Stimulated activated naive CD8-positive, alpha-beta T cell treated with anti-CD3 and anti-CD28 coated beads, Interleukin-15, Interleukin-2, amounts not matched to agents 100 U/mL and 50 U/mL, for 24 hours (primary cell): ENCODE measurements around the gene CCDC191.

Experiments used
- ATAC-seq: fragments of 150-1000 bp; cut with Tn5 transposase; one replicate; pipeline ENCODE4 v1.10.0; 2021
- DNase-seq: peaks from one replicate; pipeline ENCODE4 v3.0.0; 2021

Gene CCDC191, protein sequence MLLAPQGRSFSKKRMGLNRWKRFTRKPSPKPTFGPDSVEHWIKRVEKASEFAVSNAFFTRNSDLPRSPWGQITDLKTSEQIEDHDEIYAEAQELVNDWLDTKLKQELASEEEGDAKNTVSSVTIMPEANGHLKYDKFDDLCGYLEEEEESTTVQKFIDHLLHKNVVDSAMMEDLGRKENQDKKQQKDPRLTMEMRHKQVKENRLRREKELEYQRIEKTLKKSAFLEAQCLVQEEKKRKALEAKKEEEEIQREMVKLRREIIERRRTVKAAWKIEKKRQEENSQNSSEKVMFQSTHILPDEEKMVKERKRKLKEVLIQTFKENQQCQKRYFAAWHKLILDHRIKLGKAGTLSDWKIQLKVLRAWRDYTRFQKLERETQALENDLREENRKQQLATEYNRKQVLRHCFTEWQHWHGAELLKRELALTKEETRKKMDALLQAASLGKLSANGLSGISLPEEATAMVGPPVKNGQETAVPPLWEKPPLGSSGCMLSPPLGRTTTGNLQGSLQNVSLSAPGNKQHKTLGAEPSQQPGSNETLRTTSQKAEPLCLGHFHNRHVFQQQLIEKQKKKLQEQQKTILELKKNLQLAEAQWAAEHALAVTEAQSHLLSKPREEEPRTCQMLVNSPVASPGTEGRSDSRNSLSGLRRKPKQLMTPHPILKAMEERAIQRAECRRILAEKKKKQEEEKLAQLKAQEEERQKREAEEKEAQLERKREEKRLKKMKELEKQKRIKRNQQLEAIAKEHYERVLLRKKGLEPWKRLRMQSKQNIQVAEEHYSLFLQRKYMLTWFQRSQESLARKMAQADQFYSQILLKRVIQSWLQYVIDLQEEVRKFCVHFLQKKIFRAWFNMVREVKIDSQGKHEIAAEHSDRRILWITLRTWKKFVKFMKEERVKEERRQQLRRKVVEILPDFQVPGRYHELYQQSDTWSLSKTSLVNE

GRCh38 chr3:114056130-114057010 is at the start of gene CCDC191, which contains the start of gene QTRT2:
Gene CCDC191, minus strand, starts transcription at chr3:114056526. Its CDS starts 60 bp downstream, at chr3:114056466.
Gene QTRT2, plus strand, starts transcription at chr3:114056737. Its CDS starts 8,521 bp downstream, at chr3:114065258.
- ATAC-seq (peak; percentile 97), DNase-seq (peak; percentile 97)

GRCh38 chr3:114104414-114104813 is 48.1 kb upstream of the CCDC191 start:
- DNase-seq (no peak), ATAC-seq (no peak)

DNA sequence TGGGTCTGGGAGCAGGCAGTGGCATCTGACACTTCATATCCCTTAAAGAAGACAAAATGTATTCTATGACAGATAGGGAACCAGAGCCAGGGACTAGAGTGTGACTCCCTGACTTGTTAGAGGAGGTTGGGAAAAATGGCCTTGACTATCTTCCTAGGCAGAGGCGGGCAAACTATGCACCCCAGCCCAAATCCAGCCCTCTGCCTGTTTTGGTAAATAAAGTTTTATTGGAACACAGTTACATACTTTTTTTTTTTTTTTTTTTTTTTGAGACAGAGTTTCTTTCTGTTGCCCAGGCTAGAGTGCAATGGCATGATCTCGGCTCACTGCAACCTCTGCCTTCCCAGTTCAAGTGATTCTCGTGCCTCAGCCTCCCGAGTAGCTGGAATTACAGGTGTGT is 47.5 kb upstream of the CCDC191 start:
- ATAC-seq (no peak), DNase-seq (no peak)

- DNase-seq (no peak), ATAC-seq (no peak)
These were observed 46.9 kb upstream of the CCDC191 start for GRCh38 chr3:114103181-114103580.

DNA sequence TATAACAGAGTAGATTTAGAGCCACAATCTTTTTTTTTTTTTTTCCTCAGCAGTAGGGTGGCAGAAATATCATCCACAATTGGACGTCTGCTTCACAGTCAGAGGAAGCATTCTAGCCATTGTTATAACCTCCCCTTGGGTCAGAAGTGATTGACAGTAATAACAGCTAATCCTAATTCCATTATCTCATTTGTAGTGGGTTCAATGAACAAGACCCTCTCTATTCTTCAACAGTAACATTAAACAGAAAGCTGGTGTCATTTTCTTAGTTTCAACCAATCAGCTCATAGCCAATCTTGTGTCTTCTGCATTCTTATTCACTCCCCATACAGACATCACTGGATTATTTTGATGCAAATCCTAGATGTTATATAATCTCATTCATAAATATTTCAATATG is 44.8 kb upstream of the CCDC191 start:
- DNase-seq (no peak), ATAC-seq (no peak)

DNA sequence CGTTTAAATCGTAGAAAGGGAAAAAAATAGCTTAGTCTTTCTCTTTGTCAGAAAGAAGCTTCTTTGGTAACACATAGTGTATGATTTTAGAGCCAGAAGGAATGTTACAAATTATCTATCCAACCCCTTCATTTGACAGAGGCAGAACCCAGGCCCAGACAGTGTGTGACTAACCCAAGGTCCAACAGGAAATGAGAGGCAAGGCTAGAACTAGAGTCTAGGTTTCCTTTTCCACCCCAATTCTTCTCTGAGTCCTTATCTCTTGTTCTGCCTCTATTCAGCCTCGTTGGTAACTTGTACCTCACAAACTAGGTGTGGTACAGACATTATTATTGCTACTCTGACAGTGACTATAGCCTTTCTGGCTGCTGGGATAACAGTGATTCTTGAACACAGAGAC is 39.5 kb upstream of the CCDC191 start:
- no peak for ATAC-seq
- no peak for DNase-seq

DNA sequence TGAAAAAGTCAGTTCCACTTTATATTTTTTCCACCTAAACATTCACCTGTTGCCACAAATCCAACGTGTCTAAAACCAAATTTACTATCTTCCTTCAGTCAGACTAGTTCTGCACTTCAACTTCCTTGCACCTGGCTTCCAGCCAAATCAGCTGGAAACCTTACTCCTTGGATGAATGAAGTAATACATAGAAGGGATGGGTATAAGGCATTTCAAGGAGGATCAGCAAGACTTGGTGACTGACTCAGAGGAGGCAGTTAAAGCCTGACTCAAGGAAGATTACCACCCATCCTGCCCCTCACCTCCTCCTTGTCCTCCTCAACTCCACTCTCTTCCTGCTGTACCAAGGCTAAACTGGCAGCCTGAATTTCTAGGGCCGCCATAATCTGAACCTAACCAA is 37.3 kb upstream of the CCDC191 start:
- no peak for DNase-seq
- ATAC-seq = no peak

- DNase-seq (no peak), ATAC-seq (no peak)
These were observed 36.7 kb upstream of the CCDC191 start for GRCh38 chr3:114093016-114093380.

DNA sequence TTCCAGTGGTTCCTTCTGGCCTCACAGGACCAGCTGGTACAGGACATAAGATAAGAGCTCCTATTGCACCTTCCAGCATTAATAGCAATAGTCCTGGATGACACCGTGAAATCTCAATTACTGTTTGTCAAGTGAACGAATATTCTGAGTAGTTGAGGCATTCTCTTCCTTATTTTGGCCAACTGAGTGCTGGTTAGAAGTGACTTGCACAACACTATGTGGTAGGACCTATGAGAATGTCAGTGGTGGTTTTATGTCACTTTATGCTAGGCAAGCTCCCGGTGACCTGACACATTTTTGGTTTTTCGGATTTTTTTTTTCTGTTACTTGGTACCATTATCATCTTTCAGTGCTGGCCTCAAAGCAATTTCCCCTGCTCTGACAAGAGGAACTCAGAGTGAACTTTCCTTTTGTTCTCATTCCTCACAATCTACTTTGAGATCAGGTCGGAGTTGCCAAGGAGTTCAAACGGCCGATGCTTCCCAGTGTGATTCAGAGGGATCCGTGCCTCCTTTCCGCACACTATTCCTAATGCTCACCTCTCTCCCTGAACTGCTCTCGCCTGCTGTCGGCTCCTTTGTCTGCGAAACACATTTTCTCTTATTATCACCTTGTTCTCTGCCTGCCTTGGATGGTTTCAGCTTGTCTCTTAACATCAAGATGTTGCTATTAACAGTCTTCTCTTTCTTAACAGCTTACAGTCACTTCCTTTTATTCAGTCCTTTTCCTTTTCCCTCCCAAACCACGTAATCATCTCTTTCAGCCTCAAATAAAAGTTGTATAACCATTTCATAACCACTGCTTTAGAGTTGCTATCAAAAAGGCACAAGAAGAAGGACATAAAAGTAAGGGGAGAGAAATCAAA is 36.1 kb upstream of the CCDC191 start:
- no peak for ATAC-seq
- no peak for DNase-seq

- ATAC-seq (no peak), DNase-seq (no peak)
These were observed 33.3 kb upstream of the CCDC191 start for GRCh38 chr3:114089675-114090074.

DNA sequence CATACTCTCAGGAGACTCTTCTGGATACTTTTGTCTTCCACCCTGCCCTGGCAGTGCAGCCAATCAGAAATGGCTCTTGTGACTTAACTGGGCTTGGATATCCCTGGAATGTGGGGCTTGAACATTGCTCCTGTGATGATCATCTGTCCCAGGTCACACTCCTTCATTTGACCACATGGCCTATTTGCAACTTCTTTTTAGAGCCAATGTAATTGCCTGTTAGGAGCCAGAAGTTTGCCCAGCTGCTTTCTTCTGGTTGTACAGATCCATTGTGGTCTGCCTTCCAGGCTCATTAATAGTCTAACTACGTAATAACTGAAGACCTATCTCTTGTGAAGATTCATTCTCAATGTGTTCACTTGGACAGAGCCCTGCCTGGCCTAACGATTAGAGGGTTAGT is 30.0 kb upstream of the CCDC191 start:
- DNase-seq (no peak), ATAC-seq (no peak)

DNA sequence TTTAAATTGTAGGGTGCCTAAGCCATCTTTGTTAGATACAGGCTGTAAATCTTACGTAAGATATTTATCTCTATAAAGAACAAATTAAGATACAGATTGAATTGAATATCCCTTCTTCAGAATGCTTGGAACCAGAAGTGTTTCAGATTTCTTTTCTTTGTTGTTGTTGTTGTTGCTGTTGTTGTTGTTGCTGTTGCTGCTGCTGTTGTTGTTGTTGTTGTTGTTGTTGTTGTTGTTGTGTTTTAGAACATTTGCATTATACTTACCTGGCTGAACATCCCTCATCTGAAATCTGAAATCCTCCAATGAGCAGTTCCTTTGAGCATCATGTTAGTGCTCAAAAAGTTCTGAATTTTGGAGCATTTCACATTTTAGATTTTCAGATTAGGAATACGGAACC is 26.8 kb upstream of the CCDC191 start:
- ATAC-seq = no peak

DNA sequence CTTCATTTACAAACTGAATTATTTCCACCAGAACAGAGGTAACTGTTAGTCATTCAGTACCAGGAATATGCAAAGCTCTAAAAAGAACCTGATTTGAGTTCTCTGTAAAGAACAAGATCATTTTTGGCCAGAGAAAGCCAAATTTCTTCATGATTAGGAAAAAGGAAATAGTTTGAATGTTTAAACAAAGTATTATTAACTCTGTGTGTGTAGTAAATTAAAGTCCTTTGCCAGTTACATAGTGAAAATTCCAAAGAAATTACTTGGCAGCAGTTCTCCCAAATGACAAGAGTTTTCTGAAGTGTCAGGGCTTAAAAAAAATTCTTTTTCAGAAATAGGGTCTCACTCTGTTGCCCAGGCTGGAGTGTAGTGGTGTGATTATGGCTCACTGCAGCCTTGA is 24.7 kb upstream of the CCDC191 start:
- DNase-seq = no peak
- no peak for ATAC-seq

More for the DNA sequence above, 26.8 kb upstream of the CCDC191 start:
- DNase-seq = no peak

- DNase-seq (no peak), ATAC-seq (no peak)
These were observed 23.9 kb upstream of the CCDC191 start for GRCh38 chr3:114080201-114080600.

DNA sequence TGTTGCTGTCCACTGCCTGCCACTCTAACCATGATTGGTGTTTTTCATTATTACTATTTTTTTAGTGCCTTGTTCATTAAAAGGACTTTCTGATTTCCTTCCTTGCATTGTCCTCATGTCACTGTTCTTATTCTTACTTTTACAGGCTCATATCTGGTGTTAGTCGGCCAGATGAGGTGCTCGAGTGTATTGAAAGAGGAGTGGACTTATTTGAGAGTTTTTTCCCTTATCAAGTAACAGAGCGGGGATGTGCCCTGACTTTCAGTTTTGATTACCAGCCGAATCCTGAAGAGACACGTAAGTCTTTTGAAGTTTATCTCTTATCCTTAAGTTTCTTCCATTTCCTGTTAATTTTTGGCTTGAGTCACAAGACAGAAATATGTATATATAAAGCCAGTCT is 23.4 kb upstream of the CCDC191 start:
- DNase-seq = no peak
- ATAC-seq = no peak

GRCh38 chr3:114078126-114078525 is 21.8 kb upstream of the CCDC191 start:
- ATAC-seq (no peak), DNase-seq (no peak)

- DNase-seq (no peak), ATAC-seq (no peak)
These were observed 20.4 kb upstream of the CCDC191 start for GRCh38 chr3:114076711-114077110.

- DNase-seq = no peak
- no peak for ATAC-seq
These were observed 15.5 kb upstream of the CCDC191 start for GRCh38 chr3:114071786-114072185.

DNA sequence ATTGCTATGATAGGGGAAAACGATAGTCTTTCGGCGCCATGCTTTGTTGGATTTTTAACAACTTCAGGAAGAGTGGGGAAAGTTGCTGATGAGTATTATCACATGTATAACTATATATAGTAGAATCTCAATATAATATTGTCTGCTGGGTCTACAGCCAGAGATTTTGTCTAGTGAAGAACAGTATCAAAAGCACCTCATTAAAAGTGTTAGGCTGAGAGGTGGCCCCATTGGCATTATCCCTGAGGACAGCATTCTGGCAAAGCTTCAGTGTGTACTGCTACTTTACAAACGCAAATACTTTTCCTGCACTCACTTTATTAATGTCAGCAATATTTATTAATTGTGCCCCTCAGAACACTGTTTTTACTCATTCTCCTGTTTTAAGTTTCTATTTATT is 12.0 kb upstream of the CCDC191 start:
- DNase-seq = no peak
- no peak for ATAC-seq

DNA sequence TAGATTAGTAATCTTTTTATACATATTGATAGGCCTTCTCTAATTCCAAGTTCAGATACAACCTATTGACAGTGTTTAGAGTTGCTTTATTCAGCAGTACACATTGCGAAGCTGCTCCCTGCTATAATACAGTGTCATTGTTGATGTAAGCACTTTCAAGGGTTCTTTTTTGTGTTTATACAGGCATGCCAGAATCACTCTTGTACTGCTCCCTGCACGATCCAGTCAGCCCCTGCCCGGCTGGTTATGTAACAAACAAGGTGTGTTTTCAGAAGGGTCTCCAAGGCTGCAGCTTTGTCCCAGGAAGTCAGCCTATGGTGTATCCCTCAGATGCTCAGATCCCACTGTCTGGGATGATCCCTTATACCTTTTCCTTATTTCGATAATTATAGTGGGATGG is 11.5 kb upstream of the CCDC191 start:
- ATAC-seq = no peak
- DNase-seq = no peak
